Inferior parietal cortex (tissue), 1 donor: ENCODE data around the gene RAG2.

Experiments used
- DNase-seq: peaks from one replicate; pipeline ENCODE4 v3.0.0-alpha.2; 2016; ENCODE audit errors: extremely low spot score

RAG2 gene

GRCh38 chr11:36550385-36551115 is 47.5 kb downstream of the RAG2 start:
- no peak for DNase-seq
